HFFc6 (cell line): ENCODE measurements around the gene ZNF418. TPM values are rescaled to one million over a fixed set of nuclear protein-coding genes. Genes with fewer than 3 reads are reported as not detected.

ENCODE experiments used
- DNase-seq: peaks from one replicate; pipeline ENCODE4 v3.0.0-alpha.2; 2018
- H3K27ac Mint-ChIP-seq: 2 replicates; pipeline ENCODE4 v1.8.0; 2020; ENCODE audit warnings: mild to moderate bottlenecking, mixed read lengths
- H3K27me3 Mint-ChIP-seq: 2 replicates; pipeline ENCODE4 v1.8.0; 2021; ENCODE audit warnings: mild to moderate bottlenecking, moderate library complexity, mixed read lengths; ENCODE audit not compliant: insufficient read depth
- H3K36me3 Mint-ChIP-seq: 2 replicates; pipeline ENCODE4 v1.8.0; 2021; ENCODE audit warnings: low read depth, mixed read lengths
- H3K4me1 Mint-ChIP-seq: 2 replicates; pipeline ENCODE4 v1.8.0; 2020; ENCODE audit warnings: low read depth, mixed read lengths
- H3K4me3 Mint-ChIP-seq: 2 replicates; pipeline ENCODE4 v1.8.0; 2020; ENCODE audit warnings: mild to moderate bottlenecking, moderate library complexity, mixed read lengths
- H3K9me3 Mint-ChIP-seq: 2 replicates; pipeline ENCODE4 v1.8.0; 2020; ENCODE audit warnings: mild to moderate bottlenecking, mixed read lengths
- CTCF ChIP-seq: fragments of 200-600 bp; sonication (generic); IDR thresholded peaks from 2 replicates; pipeline ENCODE4 v1.5.0; 2021; ENCODE audit warnings: antibody characterized with exemption, mild to moderate bottlenecking
- total RNA-seq, 6 experiments: library from RNA; stranded (reverse); fragmentation: NEBNext Ultra II Directional; extraction: Animal tissue kit (Norgen Biotek cat#: 25700); gene quantifications; 2 replicates in 1 of 6; 3 replicates in 5 of 6; pipeline ENCODE4 v1.2.3, GENCODE V29; 2021

Gene ZNF418
- total RNA-seq, 6 experiments from 2014 or later = 0.07 to 0.81 (median 0.46) TPM

- DNase-seq = no peak
- Mint-ChIP-seq H3K9me3 (peaks cover 63% of the 10 kb centered on the region), H3K4me3 (no peak overlapping the region), H3K36me3 (peaks cover 18% of the 10 kb centered on the region), H3K4me1 (no peaks in the 10 kb centered on the region), H3K27me3 (peaks cover 1% of the 10 kb centered on the region; the same call in 1 of the 2 replicates), H3K27ac (no peak overlapping the region)
- TF ChIP-seq CTCF = no peak
Measured at GRCh38 chr19:57954996-57955395, 19.8 kb upstream of the ZNF418 start.

GRCh38 chr19:57949702-57950101 is 14.5 kb upstream of the ZNF418 start:
- no peak overlapping the region for H3K27ac Mint-ChIP-seq
- H3K36me3 Mint-ChIP-seq = peaks cover 31% of the 10 kb centered on the region

GRCh38 chr19:57949296-57949695 is 14.1 kb upstream of the ZNF418 start:
- TF ChIP-seq CTCF = no peak
- DNase-seq = no peak
- peaks cover 13% of the 10 kb centered on the region for H3K4me1 Mint-ChIP-seq
- no peaks in the 10 kb centered on the region; the same call in 1 of the 2 replicates for H3K27me3 Mint-ChIP-seq
- H3K4me3 Mint-ChIP-seq = no peak overlapping the region
- H3K9me3 Mint-ChIP-seq = peaks cover 60% of the 10 kb centered on the region
- H3K36me3 Mint-ChIP-seq = peaks cover 35% of the 10 kb centered on the region
- no peak overlapping the region for H3K27ac Mint-ChIP-seq

More at GRCh38 chr19:57949702-57950101, 14.5 kb upstream of the ZNF418 start:
- peaks cover 60% of the 10 kb centered on the region for H3K9me3 Mint-ChIP-seq
- no peak for TF ChIP-seq CTCF
- DNase-seq = no peak
- H3K4me3 Mint-ChIP-seq = no peak overlapping the region
- peaks cover under 1% of the 10 kb centered on the region; the same call in 1 of the 2 replicates for H3K27me3 Mint-ChIP-seq
- H3K4me1 Mint-ChIP-seq = peaks cover 13% of the 10 kb centered on the region

- H3K27me3 Mint-ChIP-seq = no peaks in the 10 kb centered on the region; the same call in 1 of the 2 replicates
- peak; percentile 80 for TF ChIP-seq CTCF
- H3K9me3 Mint-ChIP-seq = peaks cover 62% of the 10 kb centered on the region
- peak within 1 kb of the TSS; percentile 95 for H3K4me3 Mint-ChIP-seq
- DNase-seq = peak; percentile 89
- peaks cover 52% of the 10 kb centered on the region for H3K36me3 Mint-ChIP-seq
- peak within 1 kb of the TSS; percentile 88 for H3K27ac Mint-ChIP-seq
- H3K4me1 Mint-ChIP-seq = peaks cover 13% of the 10 kb centered on the region
Measured at GRCh38 chr19:57947419-57948134, 12.4 kb upstream of the ZNF418 start, which contains the start of gene ZNF256. TSS of gene ZNF256 (minus strand) at chr19:57947706. CDS start at chr19:57947474, 232 bp downstream.

GRCh38 chr19:57947088-57947418 is 11.9 kb upstream of the ZNF418 start:
- no peak for DNase-seq
- H3K27ac Mint-ChIP-seq = peak overlapping the region; percentile 88; the same call in 1 of the 2 replicates
- no peak for TF ChIP-seq CTCF
- peaks cover 67% of the 10 kb centered on the region for H3K9me3 Mint-ChIP-seq
- peaks cover 13% of the 10 kb centered on the region for H3K4me1 Mint-ChIP-seq
- peak overlapping the region; percentile 95 for H3K4me3 Mint-ChIP-seq
- no peaks in the 10 kb centered on the region; the same call in 1 of the 2 replicates for H3K27me3 Mint-ChIP-seq
- peaks cover 57% of the 10 kb centered on the region for H3K36me3 Mint-ChIP-seq
